K562 (cell line): ENCODE data around the gene ELL3. TPM values are rescaled to one million over a fixed set of nuclear protein-coding genes. Genes with fewer than 3 reads are reported as not detected.

ENCODE experiments used
- ARHGAP35 ChIP-seq: fragments of 450-650 bp; IDR thresholded peaks from 2 replicates; pipeline ENCODE4 v1.6.1; 2018; ENCODE audit not compliant: partially characterized antibody
- CHD4 ChIP-seq: fragments of 200-600 bp; sonication (generic); IDR thresholded peaks from 3 replicates; pipeline ENCODE4 v1.6.1; 2012; ENCODE audit warnings: low read depth, mild to moderate bottlenecking, mixed read lengths, low read length, inconsistent platforms; ENCODE audit not compliant: insufficient read depth, insufficient replicate concordance, poor library complexity, severe bottlenecking
- MCM2 ChIP-seq: fragments of 450-650 bp; IDR thresholded peaks from 2 replicates; pipeline ENCODE4 v1.6.1; 2017; ENCODE audit warnings: low read depth, mild to moderate bottlenecking
- PCBP2 ChIP-seq: fragments of 200-400 bp; formaldehyde crosslinking; IDR thresholded peaks from 2 replicates; pipeline ENCODE4 v1.6.1; 2018; ENCODE audit warnings: low read length, low read depth, mild to moderate bottlenecking, moderate library complexity; ENCODE audit not compliant: poor library complexity, severe bottlenecking
- SETDB1 ChIP-seq: IDR thresholded peaks from one replicate; pipeline ENCODE4 v1.6.1; 2012; ENCODE audit warnings: low read length, control low read depth, inconsistent platforms
- ZBTB5 ChIP-seq: fragments of 450-650 bp; IDR thresholded peaks from 2 replicates; pipeline ENCODE4 v1.6.1; 2017; ENCODE audit warnings: antibody characterized with exemption
- ZNF778 ChIP-seq: fragments of 450-650 bp; formaldehyde crosslinking; IDR thresholded peaks from 2 replicates; pipeline ENCODE4 v1.4.0; 2020; ENCODE audit warnings: mild to moderate bottlenecking, moderate library complexity
- ZSCAN32 ChIP-seq: fragments of 450-650 bp; formaldehyde crosslinking; IDR thresholded peaks from 2 replicates; pipeline ENCODE4 v1.4.0; 2020; ENCODE audit warnings: mild to moderate bottlenecking, moderate library complexity
- polyA plus RNA-seq, 8 experiments: library from polyadenylated mRNA; depleted of rRNA in 4 of 8; stranded (reverse) in 5 of 8; unstranded in 3 of 8; fragments of >200 nt; fragmentation: Nextera tagmentation in 2 of 8; fragmentation: Illumina TruSeq in 1 of 8; extraction: Ambion mirVana in 2 of 8; extraction: Trizol in 1 of 8; gene quantifications; 2 replicates each; pipeline versions ENCODE4 v1.2.1 to v1.2.3, GENCODE V29; 2011 to 2014; ENCODE audit warnings: inconsistent platforms in 1 of 8, missing spikeins in 1 of 8
- total RNA-seq, 7 experiments: library from RNA; depleted of rRNA in 6 of 7; stranded (reverse); fragments of >200 nt in 6 of 7; fragmentation: Illumina TruSeq in 2 of 7; extraction: Trizol in 2 of 7; gene quantifications; 2 replicates each; pipeline versions ENCODE4 v1.2.1 to v1.2.3, GENCODE V29; 2011 to 2021; ENCODE audit warnings: low replicate concordance in 1 of 7
- TF ChIP-seq, protein P1 (sequence below), 2 experiments: fragments of 450-650 bp in 1 of 2; IDR thresholded peaks; 2 replicates each; pipeline ENCODE4 v1.6.1; 2011 to 2017; ENCODE audit warnings: low read depth in 2 of 2, antibody characterized with exemption in 1 of 2, borderline replicate concordance in 1 of 2, low read length in 1 of 2, mild to moderate bottlenecking in 1 of 2, mixed read lengths in 1 of 2; ENCODE audit not compliant: control insufficient read depth in 1 of 2
- TF ChIP-seq, protein P2 (sequence below): sonication (generic); formaldehyde crosslinking; IDR thresholded peaks from 2 replicates; pipeline ENCODE4 v1.8.0; 2022; ENCODE audit warnings: mild to moderate bottlenecking, missing genetic modification reagents
- TF ChIP-seq, protein P3 (sequence below): fragments of 250-450 bp; sonication (Bioruptor Pico); IDR thresholded peaks from 2 replicates; pipeline ENCODE4 v1.4.0; 2020
- TF ChIP-seq, protein P4 (sequence below): fragments of 450-650 bp; IDR thresholded peaks from 2 replicates; pipeline ENCODE4 v1.6.1; 2016; ENCODE audit warnings: antibody characterized with exemption

ELL3 gene
- total and polyA plus RNA-seq, 9 of the 15 experiments (the other 6 are each of a cell fraction or from before 2014, with no cell fraction given): 0.80 to 5.2 (median 2.6) TPM

DNA sequence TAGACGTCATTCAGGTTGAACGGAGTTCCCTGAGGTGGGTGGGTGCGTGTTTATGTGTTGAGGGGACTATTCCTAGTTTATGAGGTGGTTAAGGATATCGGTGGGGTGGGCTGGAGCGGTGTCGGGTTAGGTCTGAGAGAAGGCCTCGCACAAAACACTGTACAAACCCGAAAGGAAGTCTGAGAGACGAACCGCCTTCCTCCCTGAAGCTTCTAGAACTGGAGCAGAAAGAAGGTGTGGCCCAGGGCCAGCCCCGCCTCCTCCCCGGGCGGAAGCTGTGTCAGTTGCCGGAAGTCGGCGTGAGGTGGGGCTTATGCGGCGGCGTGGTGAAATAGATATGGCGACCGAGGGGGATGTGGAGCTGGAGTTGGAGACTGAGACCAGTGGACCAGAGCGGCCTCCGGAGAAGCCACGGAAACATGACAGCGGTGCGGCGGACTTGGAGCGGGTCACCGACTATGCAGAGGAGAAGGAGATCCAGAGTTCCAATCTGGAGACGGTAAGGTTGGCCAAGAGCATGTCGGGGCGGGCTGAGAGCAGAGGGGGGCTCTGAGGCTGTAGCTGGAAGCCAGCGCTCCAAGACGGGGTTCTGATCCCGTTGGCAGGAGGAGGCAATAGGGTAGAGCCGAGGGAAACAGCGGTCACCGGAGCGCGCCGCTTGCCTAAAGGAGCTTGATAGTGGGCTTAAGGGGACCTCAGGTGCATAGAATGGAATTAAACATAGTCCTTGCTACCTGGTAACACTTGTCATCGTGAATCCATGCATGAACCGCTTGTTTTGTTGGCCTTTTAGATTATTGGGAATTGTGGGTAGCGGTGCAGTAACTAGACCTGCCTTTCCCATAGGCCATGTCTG lies 23.7 kb upstream of the ELL3 start, which contains the start of gene HYPK (continued):
- TF ChIP-seq, protein P1, sequence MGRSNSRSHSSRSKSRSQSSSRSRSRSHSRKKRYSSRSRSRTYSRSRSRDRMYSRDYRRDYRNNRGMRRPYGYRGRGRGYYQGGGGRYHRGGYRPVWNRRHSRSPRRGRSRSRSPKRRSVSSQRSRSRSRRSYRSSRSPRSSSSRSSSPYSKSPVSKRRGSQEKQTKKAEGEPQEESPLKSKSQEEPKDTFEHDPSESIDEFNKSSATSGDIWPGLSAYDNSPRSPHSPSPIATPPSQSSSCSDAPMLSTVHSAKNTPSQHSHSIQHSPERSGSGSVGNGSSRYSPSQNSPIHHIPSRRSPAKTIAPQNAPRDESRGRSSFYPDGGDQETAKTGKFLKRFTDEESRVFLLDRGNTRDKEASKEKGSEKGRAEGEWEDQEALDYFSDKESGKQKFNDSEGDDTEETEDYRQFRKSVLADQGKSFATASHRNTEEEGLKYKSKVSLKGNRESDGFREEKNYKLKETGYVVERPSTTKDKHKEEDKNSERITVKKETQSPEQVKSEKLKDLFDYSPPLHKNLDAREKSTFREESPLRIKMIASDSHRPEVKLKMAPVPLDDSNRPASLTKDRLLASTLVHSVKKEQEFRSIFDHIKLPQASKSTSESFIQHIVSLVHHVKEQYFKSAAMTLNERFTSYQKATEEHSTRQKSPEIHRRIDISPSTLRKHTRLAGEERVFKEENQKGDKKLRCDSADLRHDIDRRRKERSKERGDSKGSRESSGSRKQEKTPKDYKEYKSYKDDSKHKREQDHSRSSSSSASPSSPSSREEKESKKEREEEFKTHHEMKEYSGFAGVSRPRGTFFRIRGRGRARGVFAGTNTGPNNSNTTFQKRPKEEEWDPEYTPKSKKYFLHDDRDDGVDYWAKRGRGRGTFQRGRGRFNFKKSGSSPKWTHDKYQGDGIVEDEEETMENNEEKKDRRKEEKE (IDR thresholded peaks at IDR 0.05; ENCODE audit: borderline replicate concordance in 1 of 2, control insufficient read depth in 1 of 2, low read depth in 2 of 2, low read length in 1 of 2): no peak
- TF ChIP-seq, protein P2, sequence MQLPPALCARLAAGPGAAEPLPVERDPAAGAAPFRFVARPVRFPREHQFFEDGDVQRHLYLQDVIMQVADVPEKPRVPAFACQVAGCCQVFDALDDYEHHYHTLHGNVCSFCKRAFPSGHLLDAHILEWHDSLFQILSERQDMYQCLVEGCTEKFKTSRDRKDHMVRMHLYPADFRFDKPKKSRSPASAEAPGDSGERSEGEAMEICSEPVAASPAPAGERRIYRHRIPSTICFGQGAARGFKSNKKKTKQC: no peak
- no peak for TF ChIP-seq ZBTB5
- no peak for TF ChIP-seq ZSCAN32 (CRISPR knock-in tag)
- no peak for TF ChIP-seq ZNF778 (CRISPR knock-in tag)
- TF ChIP-seq, protein P3, sequence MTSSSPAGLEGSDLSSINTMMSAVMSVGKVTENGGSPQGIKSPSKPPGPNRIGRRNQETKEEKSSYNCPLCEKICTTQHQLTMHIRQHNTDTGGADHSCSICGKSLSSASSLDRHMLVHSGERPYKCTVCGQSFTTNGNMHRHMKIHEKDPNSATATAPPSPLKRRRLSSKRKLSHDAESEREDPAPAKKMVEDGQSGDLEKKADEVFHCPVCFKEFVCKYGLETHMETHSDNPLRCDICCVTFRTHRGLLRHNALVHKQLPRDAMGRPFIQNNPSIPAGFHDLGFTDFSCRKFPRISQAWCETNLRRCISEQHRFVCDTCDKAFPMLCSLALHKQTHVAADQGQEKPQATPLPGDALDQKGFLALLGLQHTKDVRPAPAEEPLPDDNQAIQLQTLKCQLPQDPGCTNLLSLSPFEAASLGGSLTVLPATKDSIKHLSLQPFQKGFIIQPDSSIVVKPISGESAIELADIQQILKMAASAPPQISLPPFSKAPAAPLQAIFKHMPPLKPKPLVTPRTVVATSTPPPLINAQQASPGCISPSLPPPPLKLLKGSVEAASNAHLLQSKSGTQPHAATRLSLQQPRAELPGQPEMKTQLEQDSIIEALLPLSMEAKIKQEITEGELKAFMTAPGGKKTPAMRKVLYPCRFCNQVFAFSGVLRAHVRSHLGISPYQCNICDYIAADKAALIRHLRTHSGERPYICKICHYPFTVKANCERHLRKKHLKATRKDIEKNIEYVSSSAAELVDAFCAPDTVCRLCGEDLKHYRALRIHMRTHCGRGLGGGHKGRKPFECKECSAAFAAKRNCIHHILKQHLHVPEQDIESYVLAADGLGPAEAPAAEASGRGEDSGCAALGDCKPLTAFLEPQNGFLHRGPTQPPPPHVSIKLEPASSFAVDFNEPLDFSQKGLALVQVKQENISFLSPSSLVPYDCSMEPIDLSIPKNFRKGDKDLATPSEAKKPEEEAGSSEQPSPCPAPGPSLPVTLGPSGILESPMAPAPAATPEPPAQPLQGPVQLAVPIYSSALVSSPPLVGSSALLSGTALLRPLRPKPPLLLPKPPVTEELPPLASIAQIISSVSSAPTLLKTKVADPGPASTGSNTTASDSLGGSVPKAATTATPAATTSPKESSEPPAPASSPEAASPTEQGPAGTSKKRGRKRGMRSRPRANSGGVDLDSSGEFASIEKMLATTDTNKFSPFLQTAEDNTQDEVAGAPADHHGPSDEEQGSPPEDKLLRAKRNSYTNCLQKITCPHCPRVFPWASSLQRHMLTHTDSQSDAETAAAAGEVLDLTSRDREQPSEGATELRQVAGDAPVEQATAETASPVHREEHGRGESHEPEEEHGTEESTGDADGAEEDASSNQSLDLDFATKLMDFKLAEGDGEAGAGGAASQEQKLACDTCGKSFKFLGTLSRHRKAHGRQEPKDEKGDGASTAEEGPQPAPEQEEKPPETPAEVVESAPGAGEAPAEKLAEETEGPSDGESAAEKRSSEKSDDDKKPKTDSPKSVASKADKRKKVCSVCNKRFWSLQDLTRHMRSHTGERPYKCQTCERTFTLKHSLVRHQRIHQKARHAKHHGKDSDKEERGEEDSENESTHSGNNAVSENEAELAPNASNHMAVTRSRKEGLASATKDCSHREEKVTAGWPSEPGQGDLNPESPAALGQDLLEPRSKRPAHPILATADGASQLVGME (CRISPR knock-in tag): no peak; the same call in 1 of the 2 replicates
- TF ChIP-seq SETDB1: no peak
- TF ChIP-seq PCBP2: no peak
- no peak for TF ChIP-seq MCM2
- TF ChIP-seq, protein P4, sequence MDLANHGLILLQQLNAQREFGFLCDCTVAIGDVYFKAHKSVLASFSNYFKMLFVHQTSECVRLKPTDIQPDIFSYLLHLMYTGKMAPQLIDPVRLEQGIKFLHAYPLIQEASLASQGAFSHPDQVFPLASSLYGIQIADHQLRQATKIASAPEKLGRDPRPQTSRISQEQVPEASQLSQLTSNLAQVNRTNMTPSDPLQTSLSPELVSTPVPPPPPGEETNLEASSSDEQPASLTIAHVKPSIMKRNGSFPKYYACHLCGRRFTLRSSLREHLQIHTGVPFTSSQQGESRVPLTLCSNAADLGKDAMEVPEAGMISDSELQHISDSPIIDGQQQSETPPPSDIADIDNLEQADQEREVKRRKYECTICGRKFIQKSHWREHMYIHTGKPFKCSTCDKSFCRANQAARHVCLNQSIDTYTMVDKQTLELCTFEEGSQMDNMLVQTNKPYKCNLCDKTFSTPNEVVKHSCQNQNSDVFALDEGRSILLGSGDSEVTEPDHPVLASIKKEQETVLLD: no peak
- TF ChIP-seq ARHGAP35: no peak
- TF ChIP-seq CHD4: no peak
